Bronchial epithelial cell (primary cell): ENCODE data around the gene NUP93. TPM values are rescaled to one million over a fixed set of nuclear protein-coding genes. Genes with fewer than 3 reads are reported as not detected.

Experiments used
- DNase-seq: peaks from one replicate; pipeline ENCODE4 v3.0.0-alpha.2; 2010; ENCODE audit warnings: low read depth
- FAIRE-seq: peaks from 2 replicates; lab custom pipeline; 2011; peaks lifted over from hg19 to GRCh38; lab: Jason Lieb, UNC
- H3K27me3 ChIP-seq: 2 replicates; pipeline ENCODE4 v1.5.1; 2011; ENCODE audit warnings: low read length; ENCODE audit not compliant: control insufficient read depth, insufficient read depth
- H3K36me3 ChIP-seq: 2 replicates; pipeline ENCODE4 v1.5.1; 2011; ENCODE audit warnings: low read length; ENCODE audit not compliant: control insufficient read depth, insufficient read depth
- H3K4me3 ChIP-seq: 2 replicates; pipeline ENCODE4 v1.5.1; 2011; ENCODE audit warnings: mild to moderate bottlenecking, low read depth, low read length, control low read depth
- total RNA-seq: library from RNA; depleted of rRNA; stranded (reverse); fragments of >200 nt; gene quantifications from 2 replicates; pipeline ENCODE4 v1.2.1, GENCODE V29; 2014
- TF ChIP-seq, protein P1 (sequence below): IDR thresholded peaks from 2 replicates; pipeline ENCODE4 v1.5.1; 2011; ENCODE audit warnings: mild to moderate bottlenecking, moderate library complexity, low read length, control low read depth, inconsistent platforms; ENCODE audit not compliant: insufficient read depth, severe bottlenecking

Gene NUP93
- total RNA-seq, 1 donor from 2014 or later: 47.4 TPM

DNA sequence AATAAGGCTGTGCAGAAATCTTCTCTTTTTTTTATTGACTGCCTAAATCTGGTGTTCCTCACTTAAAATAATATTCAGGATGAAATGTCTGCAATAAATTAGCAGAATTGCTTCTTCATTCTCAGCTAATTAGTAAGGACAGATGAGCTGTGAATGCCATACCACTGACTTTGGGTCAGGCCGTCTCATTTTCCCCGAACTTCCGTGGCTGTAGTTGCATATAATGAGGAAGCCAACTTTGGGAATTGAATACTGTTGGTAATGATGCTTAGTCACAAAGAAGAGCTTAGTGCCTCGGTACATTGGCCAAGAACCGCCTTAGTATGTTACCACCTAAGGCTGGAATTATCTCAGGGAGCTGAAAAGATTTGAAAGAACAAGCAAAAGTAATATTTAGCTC lies 47.6 kb downstream of the NUP93 start:
- TF ChIP-seq, protein P1, sequence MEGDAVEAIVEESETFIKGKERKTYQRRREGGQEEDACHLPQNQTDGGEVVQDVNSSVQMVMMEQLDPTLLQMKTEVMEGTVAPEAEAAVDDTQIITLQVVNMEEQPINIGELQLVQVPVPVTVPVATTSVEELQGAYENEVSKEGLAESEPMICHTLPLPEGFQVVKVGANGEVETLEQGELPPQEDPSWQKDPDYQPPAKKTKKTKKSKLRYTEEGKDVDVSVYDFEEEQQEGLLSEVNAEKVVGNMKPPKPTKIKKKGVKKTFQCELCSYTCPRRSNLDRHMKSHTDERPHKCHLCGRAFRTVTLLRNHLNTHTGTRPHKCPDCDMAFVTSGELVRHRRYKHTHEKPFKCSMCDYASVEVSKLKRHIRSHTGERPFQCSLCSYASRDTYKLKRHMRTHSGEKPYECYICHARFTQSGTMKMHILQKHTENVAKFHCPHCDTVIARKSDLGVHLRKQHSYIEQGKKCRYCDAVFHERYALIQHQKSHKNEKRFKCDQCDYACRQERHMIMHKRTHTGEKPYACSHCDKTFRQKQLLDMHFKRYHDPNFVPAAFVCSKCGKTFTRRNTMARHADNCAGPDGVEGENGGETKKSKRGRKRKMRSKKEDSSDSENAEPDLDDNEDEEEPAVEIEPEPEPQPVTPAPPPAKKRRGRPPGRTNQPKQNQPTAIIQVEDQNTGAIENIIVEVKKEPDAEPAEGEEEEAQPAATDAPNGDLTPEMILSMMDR: no peak
- H3K4me3 ChIP-seq: no peak overlapping the region
- DNase-seq (peak; percentile 59), FAIRE-seq (no peak)
- H3K27me3 ChIP-seq: no peaks in the 10 kb centered on the region
- no peaks in the 10 kb centered on the region for H3K36me3 ChIP-seq

DNA sequence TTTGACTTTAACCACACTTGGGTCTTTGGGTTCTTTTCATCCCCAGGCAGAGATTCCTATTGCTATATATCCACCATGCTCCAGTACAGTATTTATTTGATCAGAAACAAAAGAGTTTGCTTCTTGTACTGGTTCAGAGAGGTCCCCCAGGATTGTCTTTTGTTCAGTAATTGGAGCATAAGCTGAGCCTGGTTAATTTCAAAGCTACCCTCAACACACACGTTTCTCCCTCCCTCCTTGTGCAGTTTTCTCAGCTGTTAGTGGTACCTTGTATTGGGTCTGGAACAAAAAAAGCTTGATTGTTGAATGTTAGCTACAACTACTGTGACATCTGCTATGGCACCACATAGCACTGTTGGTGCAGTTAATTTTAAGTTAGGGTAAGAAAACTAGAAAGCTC lies 50.0 kb downstream of the NUP93 start:
- Histone ChIP-seq H3K4me3 (no peak overlapping the region), H3K36me3 (no peaks in the 10 kb centered on the region), H3K27me3 (no peaks in the 10 kb centered on the region)
- FAIRE-seq: no peak
- TF ChIP-seq, protein P1: no peak
- DNase-seq: no peak

DNA sequence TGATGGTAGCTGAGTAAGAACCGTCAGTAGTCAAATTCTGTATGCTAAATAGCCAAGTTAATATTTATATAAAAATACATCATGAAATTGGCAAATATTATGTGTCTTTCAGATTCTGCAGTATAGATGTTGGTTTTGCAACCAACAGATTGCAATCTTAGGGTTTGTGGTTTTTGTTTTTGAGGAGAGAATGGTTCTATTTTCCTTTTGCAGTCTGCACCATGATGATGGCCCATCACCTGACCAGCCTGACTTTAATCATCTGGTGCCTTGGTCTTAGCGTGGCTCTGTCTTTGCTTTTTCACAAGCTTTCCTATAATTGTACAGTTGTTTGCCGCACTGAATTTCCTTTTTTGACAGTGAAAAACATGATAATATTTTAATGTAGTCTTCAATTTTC lies 50.7 kb downstream of the NUP93 start:
- Histone ChIP-seq H3K36me3 (no peaks in the 10 kb centered on the region), H3K4me3 (no peak overlapping the region), H3K27me3 (no peaks in the 10 kb centered on the region)
- DNase-seq (no peak), FAIRE-seq (no peak)
- TF ChIP-seq, protein P1: no peak

DNA sequence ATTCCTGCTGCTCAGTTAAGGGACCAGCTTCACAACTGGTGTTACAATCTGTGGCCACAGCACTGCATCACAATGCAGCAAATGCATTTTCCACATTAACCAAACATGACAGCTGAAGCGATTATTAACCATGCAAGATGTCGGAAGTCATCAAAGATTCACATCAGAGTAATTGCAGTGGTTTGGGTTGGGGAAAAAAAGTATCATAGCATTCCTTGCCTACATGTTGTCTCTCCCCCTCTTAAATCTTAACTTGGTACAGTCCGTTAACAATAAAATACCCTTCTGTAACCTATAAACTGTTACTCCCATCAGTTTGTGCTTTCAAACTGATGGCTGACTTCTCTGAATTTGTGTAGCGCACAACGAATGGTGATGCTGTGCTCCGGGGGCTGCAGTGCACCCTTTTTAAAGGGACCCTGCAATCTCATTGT lies 51.6 kb downstream of the NUP93 start:
- DNase-seq (no peak), FAIRE-seq (peak; percentile 18)
- H3K36me3 ChIP-seq: no peaks in the 10 kb centered on the region
- no peak overlapping the region for H3K4me3 ChIP-seq
- TF ChIP-seq, protein P1: no peak
- H3K27me3 ChIP-seq: no peaks in the 10 kb centered on the region

DNA sequence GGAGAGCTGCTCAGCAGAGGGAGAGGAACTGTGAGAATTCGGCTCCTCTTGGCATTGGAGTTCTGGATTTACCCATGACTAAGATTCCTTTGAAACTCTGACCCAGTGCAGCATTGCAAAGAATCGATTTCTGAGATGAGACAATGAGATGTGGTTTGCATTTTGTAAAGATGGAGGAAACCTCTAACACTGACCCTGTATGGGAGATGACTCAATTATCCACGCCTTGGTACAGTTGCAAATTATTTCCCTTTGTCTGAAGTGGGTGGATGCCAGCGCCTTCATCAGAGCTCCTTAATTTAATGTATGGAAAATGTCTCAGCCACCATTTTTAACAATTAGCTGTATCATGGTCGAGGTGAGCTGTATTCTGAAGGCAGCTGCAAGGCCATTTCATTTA lies 53.4 kb downstream of the NUP93 start:
- DNase-seq: no peak
- no peaks in the 10 kb centered on the region for H3K27me3 ChIP-seq
- no peak for FAIRE-seq
- no peak overlapping the region for H3K4me3 ChIP-seq
- TF ChIP-seq, protein P1: no peak
- no peaks in the 10 kb centered on the region for H3K36me3 ChIP-seq

DNA sequence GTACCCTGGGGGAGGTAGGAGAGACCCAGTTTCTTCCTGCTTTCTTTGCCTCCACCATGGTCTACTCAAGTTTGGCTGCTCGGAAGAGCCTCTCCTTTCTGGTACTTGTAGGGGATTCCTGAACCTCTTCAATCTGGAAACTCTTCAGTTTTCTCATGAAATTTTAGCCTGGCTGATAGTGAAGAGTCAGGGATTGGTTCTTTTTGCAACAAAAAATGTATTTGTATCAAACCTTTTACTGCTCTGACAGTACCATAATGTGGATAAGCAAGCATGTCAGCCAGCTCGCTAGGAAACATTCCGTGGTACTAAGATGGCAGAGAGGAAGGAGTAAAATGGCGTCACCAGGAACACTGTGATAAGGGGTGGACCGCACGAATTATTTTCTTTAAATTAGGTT lies 55.4 kb downstream of the NUP93 start:
- Histone ChIP-seq H3K4me3 (no peak overlapping the region), H3K27me3 (no peaks in the 10 kb centered on the region), H3K36me3 (no peaks in the 10 kb centered on the region)
- TF ChIP-seq, protein P1: no peak
- DNase-seq (no peak), FAIRE-seq (no peak)
